ENCODE measurements around the gene TRIM56. TPM values are rescaled to one million over a fixed set of nuclear protein-coding genes. Genes with fewer than 3 reads are reported as not detected.
"Not testable (repeated sequence)": the region's sequence is repeated elsewhere in the genome, so short reads cannot be mapped to it uniquely, and the experiment has no call there.

TRIM56 gene
- total RNA-seq, 4 donors from 2014 or later: 4.2 to 11.4 (median 6.9) TPM

GRCh38 chr7:101104193-101104713 lies 19.0 kb downstream of the TRIM56 start:
- Histone ChIP-seq H3K27me3 (peaks cover 0 to 2% (median 0%) of the 10 kb centered on the region in 3 donors), H3K4me1 (peaks cover 21 to 22% of the 10 kb centered on the region in 2 donors), H3K27ac (peak overlapping the region in 1 of 4 donors; percentile 34), H3K9me3 (no peaks in the 10 kb centered on the region), H3K36me3 (no peaks in the 10 kb centered on the region), H3K4me3 (no peak overlapping the region)
- no peak for TF ChIP-seq POLR2A (IDR thresholded peaks at IDR 0.05)
- TF ChIP-seq, protein P1, sequence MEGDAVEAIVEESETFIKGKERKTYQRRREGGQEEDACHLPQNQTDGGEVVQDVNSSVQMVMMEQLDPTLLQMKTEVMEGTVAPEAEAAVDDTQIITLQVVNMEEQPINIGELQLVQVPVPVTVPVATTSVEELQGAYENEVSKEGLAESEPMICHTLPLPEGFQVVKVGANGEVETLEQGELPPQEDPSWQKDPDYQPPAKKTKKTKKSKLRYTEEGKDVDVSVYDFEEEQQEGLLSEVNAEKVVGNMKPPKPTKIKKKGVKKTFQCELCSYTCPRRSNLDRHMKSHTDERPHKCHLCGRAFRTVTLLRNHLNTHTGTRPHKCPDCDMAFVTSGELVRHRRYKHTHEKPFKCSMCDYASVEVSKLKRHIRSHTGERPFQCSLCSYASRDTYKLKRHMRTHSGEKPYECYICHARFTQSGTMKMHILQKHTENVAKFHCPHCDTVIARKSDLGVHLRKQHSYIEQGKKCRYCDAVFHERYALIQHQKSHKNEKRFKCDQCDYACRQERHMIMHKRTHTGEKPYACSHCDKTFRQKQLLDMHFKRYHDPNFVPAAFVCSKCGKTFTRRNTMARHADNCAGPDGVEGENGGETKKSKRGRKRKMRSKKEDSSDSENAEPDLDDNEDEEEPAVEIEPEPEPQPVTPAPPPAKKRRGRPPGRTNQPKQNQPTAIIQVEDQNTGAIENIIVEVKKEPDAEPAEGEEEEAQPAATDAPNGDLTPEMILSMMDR (IDR thresholded peaks at IDR 0.05 in 4 of 5, conservative IDR thresholded peaks at IDR 0.05 in 1 of 5): no peak
- intact Hi-C loops (cut with DNase I; ENCODE audit: low total_unique reads) (no loop called here), in situ Hi-C loops (cut with MboI; ENCODE audit: low sequenced_read_pairs in 4 of 4) (no loop called here)
- DNase-seq (no peak), ATAC-seq (no peak)

DNA sequence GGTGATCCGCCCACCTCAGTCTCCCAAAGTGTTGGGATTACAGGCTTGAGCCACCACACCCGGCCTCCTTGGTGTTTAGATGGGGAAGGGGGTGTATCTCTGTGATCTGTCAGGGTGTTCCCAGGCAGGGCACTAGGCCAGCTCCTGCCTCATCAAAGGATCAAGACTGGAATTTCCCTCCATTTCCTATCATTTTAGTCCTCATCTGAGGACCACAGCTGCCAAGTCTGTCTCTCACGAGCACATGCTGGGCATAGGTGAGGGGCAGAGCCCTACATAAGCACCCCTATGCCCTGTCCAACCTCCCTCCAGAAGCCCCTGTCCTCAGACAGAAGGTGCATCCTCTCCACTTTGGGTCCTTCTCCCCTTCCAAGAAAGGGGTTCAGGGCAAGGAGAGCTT lies 19.5 kb downstream of the TRIM56 start:
- in situ Hi-C loops (cut with MboI; ENCODE audit: low sequenced_read_pairs in 4 of 4) (no loop called here), intact Hi-C loops (cut with DNase I; ENCODE audit: low total_unique reads) (no loop called here)
- Histone ChIP-seq H3K9me3 (no peaks in the 10 kb centered on the region), H3K27ac (no peak overlapping the region), H3K4me3 (no peak overlapping the region), H3K4me1 (peaks cover 16% of the 10 kb centered on the region in 2 donors), H3K27me3 (peaks cover 0 to 2% (median 0%) of the 10 kb centered on the region in 3 donors), H3K36me3 (no peaks in the 10 kb centered on the region)
- DNase-seq (no peak), ATAC-seq (no peak)
- TF ChIP-seq, protein P1 (IDR thresholded peaks at IDR 0.05 in 4 of 5, conservative IDR thresholded peaks at IDR 0.05 in 1 of 5): no peak

DNA sequence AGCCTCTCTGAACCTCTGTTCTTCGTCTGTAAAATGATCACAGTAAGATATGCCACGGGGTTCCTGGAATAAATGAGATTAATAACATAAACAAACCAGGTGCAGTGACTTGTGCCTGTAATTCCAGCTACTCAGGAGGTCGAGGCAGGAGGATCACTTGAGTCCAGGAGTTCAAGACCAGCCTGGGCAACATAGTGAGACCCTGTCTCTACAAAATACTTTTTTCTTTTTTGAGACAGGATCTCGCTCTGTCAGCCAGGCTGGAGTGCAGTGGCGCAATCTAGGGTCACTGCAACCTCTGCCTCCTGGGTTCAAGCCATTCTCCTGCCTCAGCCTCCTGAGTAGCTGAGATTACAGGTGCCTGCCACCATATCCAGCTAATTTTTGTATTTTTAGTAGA lies 20.0 kb downstream of the TRIM56 start:
- in situ Hi-C loops (cut with MboI; ENCODE audit: low sequenced_read_pairs in 4 of 4); H3K36me3 ChIP-seq; intact Hi-C loops (cut with DNase I; ENCODE audit: low total_unique reads); ATAC-seq; H3K27ac ChIP-seq; H3K27me3 ChIP-seq; H3K4me3 ChIP-seq; DNase-seq; H3K9me3 ChIP-seq: not testable (repeated sequence)
- peaks cover 11 to 12% of the 10 kb centered on the region in 2 donors for H3K4me1 ChIP-seq

- Histone ChIP-seq H3K27me3 (peaks cover 0 to 2% (median 0%) of the 10 kb centered on the region in 3 donors), H3K4me1 (peaks cover 10 to 13% of the 10 kb centered on the region in 2 donors), H3K27ac (no peak overlapping the region), H3K36me3 (no peaks in the 10 kb centered on the region), H3K4me3 (no peak overlapping the region), H3K9me3 (no peaks in the 10 kb centered on the region)
- no peak for DNase-seq
- intact Hi-C loops (cut with DNase I; ENCODE audit: low total_unique reads) (no loop called here), in situ Hi-C loops (cut with MboI; ENCODE audit: low sequenced_read_pairs in 4 of 4) (no loop called here)
- ATAC-seq: no peak
- TF ChIP-seq, protein P1 (IDR thresholded peaks at IDR 0.05 in 4 of 5, conservative IDR thresholded peaks at IDR 0.05 in 1 of 5): no peak
- no peak for TF ChIP-seq POLR2A (IDR thresholded peaks at IDR 0.05)
Observed at GRCh38 chr7:101106386-101106785, 21.1 kb downstream of the TRIM56 start.

DNA sequence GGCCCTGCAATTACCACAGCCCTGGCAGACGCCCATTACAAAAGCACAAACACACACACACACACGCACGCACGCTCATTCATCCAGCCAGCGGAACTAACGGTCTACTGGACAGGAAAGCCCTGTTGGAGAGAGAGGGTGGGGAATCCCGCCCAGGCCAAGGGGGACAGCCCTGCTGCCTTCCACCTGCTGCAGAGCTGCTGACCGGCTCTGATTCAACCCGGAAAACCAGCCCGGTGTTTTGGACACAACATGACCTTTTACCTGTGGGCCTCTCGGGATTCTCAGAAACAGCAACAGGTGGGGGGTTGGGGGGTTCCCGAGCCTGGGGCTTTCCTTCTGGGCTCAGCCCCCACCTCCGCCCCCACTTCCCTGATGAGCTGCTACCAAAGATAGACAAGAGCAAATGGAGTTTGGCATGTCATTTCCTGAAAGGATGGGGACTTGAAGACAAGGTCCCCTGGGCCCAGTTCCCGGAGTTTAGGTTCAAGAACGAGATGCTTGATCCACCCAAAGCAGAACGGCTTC lies 23.1 kb downstream of the TRIM56 start:
- in situ Hi-C loops (cut with MboI; ENCODE audit: low sequenced_read_pairs in 4 of 4): no loop called here
- H3K4me1 ChIP-seq: peaks cover 16 to 18% of the 10 kb centered on the region in 2 donors

More for the DNA sequence above, 23.1 kb downstream of the TRIM56 start:
- TF ChIP-seq, protein P1 (IDR thresholded peaks at IDR 0.05 in 4 of 5, conservative IDR thresholded peaks at IDR 0.05 in 1 of 5): no peak
- no peak for TF ChIP-seq POLR2A (IDR thresholded peaks at IDR 0.05)
- DNase-seq (peak; percentile 41 to 69), ATAC-seq (peak; percentile 64 to 77)
- Histone ChIP-seq H3K9me3 (no peaks in the 10 kb centered on the region), H3K36me3 (no peaks in the 10 kb centered on the region), H3K27ac (peak overlapping the region; percentile 52 to 75 (median 65)), H3K4me3 (no peak overlapping the region), H3K27me3 (no peaks in the 10 kb centered on the region)
- intact Hi-C loops (cut with DNase I; ENCODE audit: low total_unique reads): no loop called here

Measured in gastrocnemius medialis (tissue), 4 donors.